Esophagus squamous epithelium (tissue), 4 donors: ENCODE data around the gene LMNA.

Source experiments
- POLR2A ChIP-seq, 4 donors: fragments of 450-650 bp; IDR thresholded peaks; one replicate each; pipeline ENCODE4 v1.6.1; 2017; ENCODE audit warnings: antibody characterized with exemption in 4 of 4, mild to moderate bottlenecking in 4 of 4, moderate library complexity in 3 of 4
- TF ChIP-seq, protein P1 (sequence below), 6 experiments: fragments of 450-650 bp in 4 of 6; fragments of 200-600 bp in 2 of 6; sonication (generic) in 2 of 6; IDR thresholded peaks; one replicate each; pipeline ENCODE4 v1.5.1; 2016 to 2019; ENCODE audit warnings: antibody characterized with exemption in 6 of 6, mild to moderate bottlenecking in 4 of 6, moderate library complexity in 4 of 6

- TF ChIP-seq, protein P1, sequence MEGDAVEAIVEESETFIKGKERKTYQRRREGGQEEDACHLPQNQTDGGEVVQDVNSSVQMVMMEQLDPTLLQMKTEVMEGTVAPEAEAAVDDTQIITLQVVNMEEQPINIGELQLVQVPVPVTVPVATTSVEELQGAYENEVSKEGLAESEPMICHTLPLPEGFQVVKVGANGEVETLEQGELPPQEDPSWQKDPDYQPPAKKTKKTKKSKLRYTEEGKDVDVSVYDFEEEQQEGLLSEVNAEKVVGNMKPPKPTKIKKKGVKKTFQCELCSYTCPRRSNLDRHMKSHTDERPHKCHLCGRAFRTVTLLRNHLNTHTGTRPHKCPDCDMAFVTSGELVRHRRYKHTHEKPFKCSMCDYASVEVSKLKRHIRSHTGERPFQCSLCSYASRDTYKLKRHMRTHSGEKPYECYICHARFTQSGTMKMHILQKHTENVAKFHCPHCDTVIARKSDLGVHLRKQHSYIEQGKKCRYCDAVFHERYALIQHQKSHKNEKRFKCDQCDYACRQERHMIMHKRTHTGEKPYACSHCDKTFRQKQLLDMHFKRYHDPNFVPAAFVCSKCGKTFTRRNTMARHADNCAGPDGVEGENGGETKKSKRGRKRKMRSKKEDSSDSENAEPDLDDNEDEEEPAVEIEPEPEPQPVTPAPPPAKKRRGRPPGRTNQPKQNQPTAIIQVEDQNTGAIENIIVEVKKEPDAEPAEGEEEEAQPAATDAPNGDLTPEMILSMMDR (IDR thresholded peaks at IDR 0.05): no peak
- TF ChIP-seq POLR2A (IDR thresholded peaks at IDR 0.05): no peak
Observed at GRCh38 chr1:156162430-156163037, 48.0 kb downstream of the LMNA start.
